CD4-positive, alpha-beta T cell treated with Interleukin-17A for 4 hours (primary cell): ENCODE measurements around the gene RTL10.
A peak's percentile ranks its signal among the peaks of the same experiment; 100 is the strongest.

Experiments used
- DNase-seq: peaks from one replicate; pipeline ENCODE4 v3.0.0-alpha.2; 2020; ENCODE audit warnings: mixed read lengths

RTL10 gene

GRCh38 chr22:19859861-19860510 lies 5.3 kb upstream of the RTL10 start:
- DNase-seq, result no peak

- DNase-seq, result no peak
Observed at GRCh38 chr22:19857382-19857781, 2.7 kb upstream of the RTL10 start.

GRCh38 chr22:19855504-19856409 lies 1.1 kb upstream of the RTL10 start:
- peak; percentile 68 for DNase-seq

- DNase-seq, result peak; percentile 37
Observed at GRCh38 chr22:19853879-19854777, 546 bp downstream of the RTL10 start.

- DNase-seq, result peak; percentile 4
Observed at GRCh38 chr22:19853058-19853878, 1.4 kb downstream of the RTL10 start.

GRCh38 chr22:19852177-19852781 lies 2.4 kb downstream of the RTL10 start:
- DNase-seq, result no peak

GRCh38 chr22:19851291-19852176 lies 3.1 kb downstream of the RTL10 start:
- DNase-seq, result peak; percentile 1

GRCh38 chr22:19850763-19851109 lies 3.9 kb downstream of the RTL10 start:
- no peak for DNase-seq

- DNase-seq, result no peak
Observed at GRCh38 chr22:19849835-19850762, 4.6 kb downstream of the RTL10 start.

- DNase-seq, result peak; percentile 7
Observed at GRCh38 chr22:19848298-19849224, 6.1 kb downstream of the RTL10 start.

- no peak for DNase-seq
Observed at GRCh38 chr22:19847345-19847632, 7.4 kb downstream of the RTL10 start.

GRCh38 chr22:19846620-19847344 lies 7.9 kb downstream of the RTL10 start:
- DNase-seq, result peak; percentile 1

GRCh38 chr22:19845054-19845722 lies 9.5 kb downstream of the RTL10 start:
- peak; percentile 14 for DNase-seq

- peak; percentile 60 for DNase-seq
Observed at GRCh38 chr22:19844377-19845053, 10.2 kb downstream of the RTL10 start.

GRCh38 chr22:19843857-19844376 lies 10.8 kb downstream of the RTL10 start:
- DNase-seq, result peak; percentile 8

GRCh38 chr22:19843107-19843856 lies 11.4 kb downstream of the RTL10 start:
- DNase-seq, result no peak
